Measurements from ENCODE around the gene GPRIN1.

DNA sequence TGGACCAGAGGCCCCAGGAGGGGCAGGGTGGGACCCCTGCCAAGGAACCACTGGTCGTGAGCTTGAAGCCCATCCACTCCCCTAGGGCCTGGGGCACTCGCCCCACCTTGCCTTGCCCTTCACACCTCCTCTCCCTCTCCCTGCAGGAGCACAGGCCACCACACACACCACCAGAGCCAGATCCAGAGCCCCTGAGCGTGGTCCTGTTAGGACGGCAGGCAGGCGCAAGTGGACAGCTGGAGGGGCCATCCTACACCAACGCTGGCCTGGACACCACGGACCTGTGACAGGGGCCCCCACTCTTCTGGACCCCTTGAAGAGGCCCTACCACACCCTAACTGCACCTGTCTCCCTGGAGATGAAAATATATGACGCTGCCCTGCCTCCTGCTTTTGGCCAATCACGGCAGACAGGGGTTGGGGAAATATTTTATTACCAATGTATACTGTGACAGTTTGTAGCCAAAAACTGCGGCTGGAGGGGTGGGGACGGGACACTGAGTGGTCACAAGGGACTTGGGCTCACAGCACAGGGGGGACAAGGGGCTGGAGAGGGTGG is 14.5 kb downstream of the GPRIN1 start:
- TF ChIP-seq HDGF (IDR thresholded peaks at IDR 0.05; ENCODE audit: borderline replicate concordance) = no peak
- TF ChIP-seq L3MBTL2 (conservative IDR thresholded peaks at IDR 0.05) = no peak
- no peak for TF ChIP-seq SUZ12 (IDR thresholded peaks at IDR 0.05)
- no peak for TF ChIP-seq NFRKB (IDR thresholded peaks at IDR 0.05)
- no peak for TF ChIP-seq FOXK2 (IDR thresholded peaks at IDR 0.05)
- no peak for TF ChIP-seq SP1 (IDR thresholded peaks at IDR 0.05)
- TF ChIP-seq BHLHE40 (IDR thresholded peaks at IDR 0.05; ENCODE audit: borderline replicate concordance) = no peak
- TF ChIP-seq ARNT (IDR thresholded peaks at IDR 0.05) = no peak
- no peak for TF ChIP-seq ELF4 (IDR thresholded peaks at IDR 0.05)
- no peak for TF ChIP-seq FOXA1 (IDR thresholded peaks at IDR 0.05)
- TF ChIP-seq FOXM1 (IDR thresholded peaks at IDR 0.05; ENCODE audit: borderline replicate concordance) = no peak
- TF ChIP-seq, protein P1, sequence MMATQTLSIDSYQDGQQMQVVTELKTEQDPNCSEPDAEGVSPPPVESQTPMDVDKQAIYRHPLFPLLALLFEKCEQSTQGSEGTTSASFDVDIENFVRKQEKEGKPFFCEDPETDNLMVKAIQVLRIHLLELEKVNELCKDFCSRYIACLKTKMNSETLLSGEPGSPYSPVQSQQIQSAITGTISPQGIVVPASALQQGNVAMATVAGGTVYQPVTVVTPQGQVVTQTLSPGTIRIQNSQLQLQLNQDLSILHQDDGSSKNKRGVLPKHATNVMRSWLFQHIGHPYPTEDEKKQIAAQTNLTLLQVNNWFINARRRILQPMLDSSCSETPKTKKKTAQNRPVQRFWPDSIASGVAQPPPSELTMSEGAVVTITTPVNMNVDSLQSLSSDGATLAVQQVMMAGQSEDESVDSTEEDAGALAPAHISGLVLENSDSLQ (IDR thresholded peaks at IDR 0.05) = no peak
- TF ChIP-seq ZNF384 (IDR thresholded peaks at IDR 0.05) = no peak

All from HEK293T (cell line).